Midbrain (tissue), 1 donor: ENCODE results near the gene SLC8A3.

ENCODE experiments used
- DNase-seq: peaks from one replicate; lab custom pipeline; 2025; lab: John Stamatoyannopoulos, UW

The SLC8A3 gene

DNA sequence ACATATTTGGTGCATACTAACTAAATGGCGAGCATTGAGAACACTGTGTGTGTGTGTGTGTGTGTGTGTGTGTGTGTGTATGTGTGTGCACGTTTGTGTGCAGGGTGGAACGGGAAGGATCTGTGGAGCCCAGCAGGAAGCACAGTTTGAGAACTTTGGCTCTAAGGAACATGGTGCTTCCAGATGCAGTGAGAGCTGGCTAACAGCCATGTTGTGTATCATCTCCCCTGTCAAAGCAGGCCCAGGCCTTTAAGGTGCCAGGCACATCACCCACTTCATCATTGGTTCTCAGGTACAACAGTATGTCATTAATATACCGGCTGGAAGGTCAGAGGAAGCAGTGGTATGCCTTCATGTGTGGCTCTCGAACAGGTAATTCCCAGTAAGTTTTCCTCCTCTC lies 72.5 kb downstream of the SLC8A3 start:
- DNase-seq = no peak

DNA sequence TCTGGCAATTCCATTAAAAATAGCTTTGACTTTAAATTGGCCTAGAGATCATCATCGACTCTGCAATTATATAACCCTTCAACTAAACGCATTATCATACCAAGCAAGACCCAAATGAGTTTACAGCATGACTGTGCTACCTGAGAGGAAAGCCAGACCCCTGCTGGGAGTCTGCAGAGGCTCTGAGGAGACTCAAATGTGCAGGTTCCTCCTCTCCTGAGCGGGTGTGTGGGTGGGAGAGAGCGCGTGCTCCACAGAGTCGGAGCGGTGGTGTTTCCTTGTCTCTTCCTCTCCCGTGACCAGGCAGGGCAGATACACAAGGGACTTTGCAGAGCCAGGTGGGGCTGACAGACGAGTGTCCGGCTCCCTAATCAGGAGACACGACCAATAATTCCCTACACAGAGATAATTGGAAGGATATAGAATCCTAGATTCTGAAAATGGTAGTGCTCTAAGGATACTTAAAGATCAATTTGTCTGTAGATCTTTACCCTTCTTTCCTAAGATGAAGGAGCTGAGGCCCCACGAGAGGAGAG lies 74.1 kb downstream of the SLC8A3 start:
- no peak for DNase-seq

DNA sequence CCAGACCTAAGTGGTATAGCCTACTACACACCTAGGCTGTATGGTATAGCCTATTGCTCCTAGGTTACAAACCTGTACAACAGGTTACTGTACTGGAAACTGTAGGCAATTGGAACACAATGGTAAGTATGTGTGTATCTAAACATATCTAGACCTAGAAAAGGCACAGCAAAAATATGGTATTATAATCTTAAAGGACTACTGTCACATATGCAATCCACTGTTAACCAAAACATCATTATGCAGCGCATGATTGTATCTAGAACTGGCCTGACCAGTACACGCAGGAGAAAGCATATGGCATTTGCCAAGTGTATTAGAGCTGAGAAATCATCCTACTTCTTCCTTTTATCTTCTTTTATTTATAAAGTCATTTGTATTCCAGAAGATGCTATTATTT lies 75.5 kb downstream of the SLC8A3 start:
- DNase-seq = no peak

DNA sequence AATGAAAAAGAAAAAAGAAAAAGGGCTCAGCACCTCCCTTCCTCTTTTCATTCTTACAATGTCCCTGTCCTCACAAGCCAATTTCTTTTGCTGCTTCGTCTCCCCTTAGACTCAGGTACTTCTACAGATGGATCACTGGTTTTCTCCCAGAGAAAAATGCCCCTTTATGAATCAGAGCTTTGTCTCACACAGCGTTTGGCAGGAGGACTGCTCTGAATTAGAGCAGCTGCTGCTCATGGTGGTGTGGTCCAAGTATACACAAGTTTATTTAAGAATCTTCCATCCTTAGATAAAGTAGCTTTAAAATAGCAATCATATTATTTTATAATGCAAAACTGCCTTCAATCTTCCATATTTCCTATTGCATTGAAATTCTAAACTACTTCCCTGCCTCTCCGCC lies 80.3 kb downstream of the SLC8A3 start:
- no peak for DNase-seq

DNA sequence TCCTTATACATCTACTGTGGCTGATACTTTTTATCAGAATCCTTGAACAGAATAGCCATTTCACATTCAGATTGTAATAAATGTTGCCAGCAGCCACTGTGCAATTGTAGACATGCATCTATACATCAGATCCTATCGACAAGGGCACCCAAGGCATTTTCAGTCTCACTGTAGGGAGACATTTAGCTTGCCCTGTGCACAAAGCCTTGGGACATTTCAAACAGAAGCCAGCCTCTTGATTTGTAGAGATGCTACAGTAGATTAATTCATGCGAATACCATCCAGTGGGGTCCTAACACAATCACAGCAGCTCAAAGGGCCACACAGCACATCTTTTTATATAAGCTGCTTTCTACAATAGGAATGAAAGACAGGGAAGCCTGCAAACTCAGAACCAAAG lies 81.4 kb downstream of the SLC8A3 start:
- no peak for DNase-seq

DNA sequence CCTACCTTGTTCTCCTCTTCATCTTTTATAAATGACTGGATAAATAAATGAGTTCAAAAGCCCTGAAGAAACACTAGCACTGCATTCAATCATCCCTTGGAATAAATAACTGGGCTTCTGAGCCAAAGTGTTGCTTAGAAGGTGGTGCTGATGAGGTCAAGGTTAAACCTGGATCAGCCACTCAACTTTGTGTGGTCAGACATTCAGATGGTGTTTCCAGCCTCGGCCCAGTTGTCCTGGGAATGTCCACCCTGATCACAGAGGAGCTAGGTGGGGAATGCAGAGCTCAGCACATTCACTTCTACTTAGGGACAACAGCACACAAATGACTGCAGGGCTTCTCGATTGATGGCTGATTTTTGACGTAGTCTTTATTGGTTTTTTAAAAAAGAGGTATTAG lies 88.7 kb downstream of the SLC8A3 start:
- no peak for DNase-seq

DNA sequence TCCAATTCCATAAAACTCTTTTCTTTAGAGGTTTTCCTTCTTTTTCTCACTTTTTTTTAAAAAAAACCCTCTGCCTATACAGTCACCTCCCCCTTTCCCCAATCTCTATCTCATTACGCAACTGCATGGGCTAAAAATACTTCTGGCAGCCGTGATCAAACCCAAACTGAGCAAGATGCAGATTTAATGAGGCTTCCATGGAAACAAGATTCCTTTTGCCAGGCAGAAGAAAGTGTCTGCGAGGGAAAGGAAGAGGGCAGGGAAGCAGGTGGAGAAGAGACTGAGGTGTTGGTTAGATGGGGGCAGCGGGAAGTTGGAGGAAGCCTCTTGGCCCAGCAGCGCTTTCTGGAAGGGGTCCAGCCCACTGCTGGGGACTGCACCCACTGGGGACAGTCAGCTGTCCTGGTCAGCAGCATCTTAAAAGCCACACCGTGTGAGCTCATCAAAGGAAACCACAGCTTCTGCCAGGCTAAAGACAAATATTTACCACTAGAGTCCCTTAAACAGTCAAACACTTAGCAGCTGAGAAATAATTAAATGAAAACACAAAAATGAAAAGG lies 90.4 kb downstream of the SLC8A3 start:
- no peak for DNase-seq

DNA sequence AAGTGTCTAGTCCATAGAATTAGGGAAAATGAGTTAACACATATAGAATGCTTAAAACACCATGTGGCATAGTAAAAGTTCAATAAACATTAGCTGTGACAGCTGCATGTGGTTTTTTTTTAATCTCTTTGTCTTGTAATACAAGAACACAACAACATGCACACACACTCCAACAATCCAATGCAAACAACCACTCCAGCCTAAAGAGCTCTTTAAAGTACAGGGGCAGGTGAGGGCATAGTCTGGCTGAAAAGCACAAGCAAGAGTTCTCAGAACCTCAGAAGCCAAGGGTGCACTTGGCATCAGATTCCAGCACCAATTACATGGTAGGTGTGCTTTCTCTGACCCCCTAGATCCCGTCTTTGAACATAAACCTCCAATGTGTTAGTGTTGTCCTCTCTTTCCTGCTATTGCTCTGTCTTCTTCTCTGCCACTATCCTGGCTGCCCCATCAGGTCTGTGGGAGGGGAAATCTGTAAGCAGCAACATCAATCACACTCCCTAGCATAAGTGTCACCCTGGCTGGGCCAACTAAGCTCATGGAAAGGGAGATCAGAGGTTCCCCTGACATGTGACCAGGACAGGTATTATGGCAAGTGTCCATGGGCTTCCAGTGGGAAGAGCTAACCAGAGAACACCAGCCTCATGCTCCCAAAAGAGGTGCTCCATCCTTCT lies 91.0 kb downstream of the SLC8A3 start:
- no peak for DNase-seq

DNA sequence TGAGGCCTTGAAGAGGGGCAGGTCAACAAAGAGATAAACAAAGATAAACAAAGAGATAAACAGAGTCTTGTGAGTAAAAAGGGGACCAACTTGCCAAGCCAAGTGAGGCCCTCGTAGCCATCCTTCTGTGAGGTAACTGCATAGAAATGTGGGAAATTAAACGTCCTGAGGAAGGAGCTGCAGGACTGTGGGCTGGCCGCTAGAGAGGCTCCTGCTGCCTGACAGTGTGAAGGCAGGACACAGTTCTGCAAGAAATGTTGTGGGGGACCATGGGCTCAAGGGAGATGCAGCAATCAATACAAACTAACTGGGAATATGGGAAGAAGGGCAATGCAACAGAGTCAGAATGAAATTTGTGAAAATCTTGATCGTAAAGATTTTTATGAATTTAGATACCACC lies 91.9 kb downstream of the SLC8A3 start:
- DNase-seq = no peak

DNA sequence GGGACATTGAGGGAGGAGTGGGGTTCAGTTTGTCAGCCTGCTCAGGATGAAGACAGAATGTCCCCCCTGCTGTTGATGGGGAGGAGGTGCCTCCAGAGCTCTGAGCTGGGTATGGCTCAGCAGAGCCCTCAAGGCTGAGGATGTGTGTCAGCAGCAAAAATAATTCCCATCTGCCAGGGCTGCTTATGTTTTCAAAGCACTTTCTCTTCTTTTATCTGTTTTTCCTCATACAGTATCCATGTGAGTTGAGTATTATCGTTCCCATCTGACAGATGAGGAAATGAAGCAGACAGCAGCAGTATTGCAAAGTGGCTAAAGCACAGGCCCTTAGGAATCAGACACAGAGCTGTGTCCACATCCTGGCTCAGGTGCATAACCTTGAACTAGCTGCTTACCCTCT lies 94.1 kb downstream of the SLC8A3 start:
- DNase-seq = no peak

DNA sequence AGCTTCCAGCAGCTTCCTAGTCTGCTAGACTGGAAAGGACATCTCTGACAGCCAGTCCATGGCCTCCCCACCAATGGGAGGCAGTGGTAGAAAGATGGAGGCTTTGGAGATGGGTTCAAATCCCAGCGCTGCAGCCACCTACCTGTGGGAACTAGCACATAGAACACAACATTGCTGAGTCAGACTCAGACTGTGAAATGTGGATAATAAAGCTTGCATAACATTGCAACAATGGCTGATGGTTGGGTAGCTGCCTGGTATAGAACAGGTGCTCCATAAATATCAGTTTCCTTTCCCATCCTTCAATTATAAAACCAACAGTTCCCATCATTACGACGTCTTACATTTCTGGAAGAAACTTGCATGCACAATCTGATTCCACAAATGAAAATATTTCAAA lies 94.6 kb downstream of the SLC8A3 start:
- DNase-seq = no peak

DNA sequence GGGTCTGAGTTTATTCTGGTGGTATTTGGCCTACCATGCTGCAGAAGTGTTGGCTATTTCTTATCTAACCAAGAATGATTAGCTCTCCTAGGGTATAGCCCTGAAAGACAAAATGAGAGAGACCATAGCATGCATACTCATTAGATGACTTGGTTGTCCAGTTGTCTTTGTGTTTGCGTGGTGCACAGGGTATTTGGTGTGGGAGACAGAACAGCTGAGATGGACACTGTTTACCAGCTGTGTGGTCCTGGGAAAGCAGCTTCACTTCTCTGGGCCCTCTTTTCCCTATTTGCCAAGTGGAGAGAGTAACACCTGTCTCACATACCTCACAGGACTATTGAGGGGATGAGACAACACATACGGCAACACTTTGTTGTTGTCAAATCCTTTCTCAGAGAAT lies 95.6 kb downstream of the SLC8A3 start:
- no peak for DNase-seq

DNA sequence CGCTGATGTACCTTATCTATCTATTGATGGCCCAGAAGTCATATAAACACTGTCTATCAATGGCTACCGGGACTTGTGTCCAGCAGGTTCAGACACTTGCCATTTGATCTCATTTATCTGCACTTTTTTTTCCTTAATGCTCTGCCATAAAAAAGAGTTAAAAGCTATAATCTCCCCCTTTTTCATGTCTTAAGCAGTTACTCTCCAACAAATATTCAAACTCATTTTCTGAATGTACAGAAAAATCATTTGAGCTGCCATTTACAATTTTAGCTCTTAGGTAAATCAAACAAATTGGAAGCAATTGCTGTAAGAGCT lies 101.4 kb downstream of the SLC8A3 start:
- DNase-seq = no peak

DNA sequence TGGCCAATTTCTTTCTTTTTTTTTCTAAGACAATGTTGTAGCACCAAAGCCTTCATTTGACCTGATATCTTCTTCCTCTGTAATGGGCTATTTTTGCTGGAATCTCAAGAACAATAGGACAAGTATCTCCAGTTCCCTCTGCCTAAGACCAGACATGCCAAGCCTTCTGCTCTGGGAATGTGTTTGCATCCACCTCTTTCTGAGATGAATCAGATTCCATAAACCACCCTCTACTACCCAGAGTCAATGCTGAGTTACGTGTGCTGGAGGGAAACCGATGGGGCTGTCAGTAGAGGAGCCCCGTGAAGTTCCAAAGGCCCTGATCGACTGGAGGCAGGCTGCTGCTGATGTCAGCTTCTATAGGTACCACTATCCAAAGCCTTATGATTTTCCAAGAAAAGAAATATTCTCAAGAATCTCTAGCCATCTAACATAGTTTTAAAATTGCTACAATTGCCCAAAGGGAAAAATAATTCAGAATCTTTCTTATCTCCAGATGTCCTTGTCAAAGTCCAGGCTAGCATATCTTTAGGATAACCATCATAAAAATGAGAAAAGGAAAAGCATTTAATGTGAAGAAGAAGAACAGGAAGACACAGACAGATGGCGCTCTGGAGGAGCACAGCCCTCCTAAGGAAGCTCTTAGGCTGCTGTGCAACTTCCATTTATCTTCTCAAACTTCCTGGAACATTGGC lies 101.9 kb downstream of the SLC8A3 start:
- DNase-seq = peak; percentile 25

DNA sequence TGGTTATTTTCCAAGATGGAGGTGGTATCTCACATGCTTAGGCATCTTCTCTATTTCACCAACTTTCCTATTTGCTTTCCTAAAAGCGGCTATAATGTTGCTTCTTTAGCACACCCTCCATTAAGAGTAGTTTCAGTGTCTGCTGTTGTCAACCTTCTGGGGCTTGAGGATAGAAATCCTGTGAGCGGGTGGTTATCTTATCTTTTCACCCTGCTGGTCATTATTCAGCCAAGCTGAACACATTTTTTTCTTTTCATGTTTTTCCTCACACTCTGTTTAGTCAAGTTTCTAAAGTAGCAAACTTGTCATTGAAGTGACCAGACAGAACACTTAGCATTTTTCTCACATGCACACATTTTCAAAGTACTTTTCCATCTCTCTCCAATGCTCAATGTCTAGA lies 104.5 kb downstream of the SLC8A3 start:
- no peak for DNase-seq

DNA sequence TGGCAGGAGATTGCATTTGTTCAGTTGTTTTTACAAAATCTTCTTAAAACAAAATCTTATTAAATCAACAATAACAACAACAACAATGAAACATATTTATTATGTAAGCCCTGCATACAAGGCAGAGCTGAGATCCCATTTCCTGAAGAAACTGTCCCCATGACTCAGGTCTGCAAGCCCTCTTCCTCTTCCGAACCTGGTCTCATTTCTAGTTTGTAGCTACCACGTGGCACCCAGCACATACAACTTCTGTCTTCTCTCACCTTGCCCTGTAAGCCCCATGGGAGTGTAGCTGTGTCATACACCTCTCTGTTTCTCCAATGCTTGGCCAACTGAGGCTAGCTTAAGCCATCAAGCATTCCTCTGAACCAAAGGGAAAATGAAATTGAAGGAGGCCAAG lies 106.4 kb downstream of the SLC8A3 start:
- DNase-seq = no peak

DNA sequence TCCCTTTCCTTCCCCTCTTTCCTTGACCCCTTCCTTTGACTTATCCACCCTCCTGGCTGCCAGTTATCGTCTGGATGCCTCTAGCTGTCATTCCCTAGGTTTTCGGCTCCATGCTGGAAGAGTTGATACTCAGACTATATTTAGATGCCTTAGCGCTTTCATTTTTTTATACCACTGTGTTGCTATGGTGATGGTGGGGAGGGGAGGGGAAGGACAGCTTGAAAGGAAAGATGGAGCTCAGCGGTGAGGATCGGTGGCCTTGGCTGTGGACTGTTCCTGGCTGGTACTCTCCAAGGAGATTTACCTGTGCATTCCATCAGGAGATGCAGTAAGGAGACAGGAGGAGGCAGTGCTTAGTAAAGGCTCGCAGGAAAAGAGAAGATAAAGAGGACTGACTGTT lies 108.7 kb downstream of the SLC8A3 start:
- no peak for DNase-seq

DNA sequence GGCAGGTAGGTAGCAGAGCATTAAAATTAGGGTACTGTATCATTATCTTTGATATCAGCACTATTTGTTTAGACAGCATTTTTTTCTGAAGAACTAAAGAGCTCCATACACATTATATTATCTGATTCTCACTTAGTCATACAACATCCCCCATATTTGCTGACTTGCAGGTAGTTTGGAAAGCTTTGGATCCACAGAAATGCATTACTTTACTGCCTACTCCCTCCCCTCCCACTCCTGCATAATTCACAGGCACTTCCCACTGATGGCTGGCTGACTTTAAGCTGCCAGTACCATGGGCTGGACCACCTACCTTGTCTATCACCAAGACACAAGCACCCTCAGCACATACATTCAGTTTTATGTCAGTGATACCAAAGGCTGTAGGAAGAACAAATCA lies 110.4 kb downstream of the SLC8A3 start:
- no peak for DNase-seq

DNA sequence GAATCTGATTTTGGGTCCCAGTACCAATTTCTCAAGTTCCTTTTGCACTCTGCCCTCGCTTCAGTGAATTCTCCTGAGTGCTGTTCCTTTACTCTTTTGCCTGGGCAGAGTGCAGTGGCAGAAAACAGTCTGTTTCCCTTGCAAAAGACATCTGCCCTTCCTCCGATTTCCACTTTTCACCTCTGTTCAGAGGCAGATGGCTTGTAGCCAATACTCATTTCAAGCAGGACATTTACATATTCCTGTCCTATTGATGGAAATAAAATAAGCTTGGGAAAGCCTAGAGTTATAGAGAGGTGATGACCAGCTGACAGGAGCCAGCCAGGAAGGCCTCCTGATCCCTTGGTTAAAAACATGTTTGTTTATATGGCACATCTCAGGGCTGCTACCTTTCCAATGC lies 111.0 kb downstream of the SLC8A3 start:
- DNase-seq = no peak

DNA sequence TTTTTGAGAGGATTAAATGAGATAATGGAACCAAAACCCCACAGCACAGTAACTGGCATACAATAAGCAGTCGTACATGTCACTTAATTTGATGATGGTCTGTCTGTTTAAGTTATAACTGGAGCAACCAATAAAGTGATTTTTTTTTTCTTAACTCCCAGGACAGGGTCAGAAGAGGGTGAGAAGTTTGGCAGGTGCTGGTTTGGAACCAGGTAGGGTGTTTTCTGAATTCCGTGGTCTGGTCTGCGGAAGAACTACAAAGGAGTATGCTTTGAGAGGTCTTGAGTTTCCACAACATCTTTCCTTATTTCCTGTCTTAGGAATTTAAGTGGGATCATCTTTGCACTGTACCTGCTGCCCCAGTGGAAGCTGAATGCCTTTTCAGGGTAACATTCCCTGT lies 111.7 kb downstream of the SLC8A3 start:
- DNase-seq = no peak

DNA sequence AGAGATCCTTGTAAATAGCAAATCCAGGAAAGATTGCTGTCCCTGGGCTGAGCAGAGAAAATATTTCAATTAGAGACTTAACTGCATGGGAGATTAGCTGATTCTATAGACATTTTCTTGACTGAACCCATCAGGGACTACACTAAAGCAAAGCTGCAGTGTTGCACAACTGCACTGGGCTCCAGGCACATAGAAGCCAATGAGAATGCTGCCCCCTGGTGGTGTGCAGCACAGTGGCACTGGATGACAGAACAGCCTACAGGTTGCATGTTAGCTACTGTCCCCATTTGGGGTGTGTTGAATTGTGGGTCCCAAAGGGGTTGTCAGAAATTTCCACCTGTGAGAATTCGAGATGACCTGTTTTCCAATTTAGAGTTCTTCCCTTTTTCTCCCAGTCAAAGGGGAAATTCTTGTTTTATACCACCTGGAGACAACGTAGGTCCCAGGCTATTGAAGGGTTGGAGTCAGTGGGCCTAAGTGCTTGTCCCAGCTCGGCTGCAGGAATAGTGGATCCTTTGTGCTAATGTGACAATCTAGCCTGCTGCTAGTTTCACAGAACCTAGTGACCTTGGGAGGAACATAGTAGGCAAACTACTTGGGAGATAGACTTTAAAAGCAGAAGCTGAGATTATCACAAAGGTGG lies 114.7 kb downstream of the SLC8A3 start:
- peak; percentile 38 for DNase-seq

DNA sequence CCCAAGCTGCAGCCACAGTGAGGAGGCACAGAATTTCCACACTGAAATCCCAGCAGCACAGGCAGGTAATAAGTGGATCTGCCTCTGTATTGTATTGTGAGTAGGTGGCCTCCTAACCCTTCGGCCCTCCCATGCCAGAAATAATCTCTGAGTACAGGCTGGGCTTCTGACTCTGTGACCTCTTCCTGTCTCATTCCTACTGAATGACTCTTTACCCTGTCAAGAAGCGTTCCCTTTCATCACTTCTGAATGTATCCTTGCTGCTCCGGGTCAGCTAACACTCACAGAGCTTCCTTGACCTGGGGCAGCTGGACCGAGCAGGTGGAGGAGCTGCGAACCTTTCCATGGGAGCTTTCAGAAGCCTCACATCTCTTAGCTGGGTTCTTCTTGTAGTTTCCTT lies 119.6 kb downstream of the SLC8A3 start:
- DNase-seq = no peak

DNA sequence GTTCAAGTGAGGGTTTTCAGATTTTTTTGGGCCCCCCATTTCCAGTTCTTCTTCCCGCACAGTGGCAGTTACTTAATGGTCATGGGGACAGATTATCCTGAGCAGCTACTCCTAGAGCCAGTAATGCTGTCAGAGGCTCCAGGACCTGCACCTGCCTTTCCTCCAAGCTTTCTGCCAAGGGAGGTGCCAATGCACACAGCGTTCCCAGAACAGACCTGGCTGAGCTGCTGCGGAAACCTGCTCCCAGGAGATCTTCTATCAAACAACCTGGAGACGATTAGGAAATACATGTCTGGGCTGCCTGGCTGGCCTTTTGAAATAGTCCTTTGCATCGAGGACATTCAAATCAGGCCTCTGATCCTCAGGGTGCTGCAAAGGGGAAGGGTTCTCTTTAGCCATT lies 120.9 kb downstream of the SLC8A3 start:
- no peak for DNase-seq
